ENCODE measurements around the gene ABCE1. TPM values are rescaled to one million over a fixed set of nuclear protein-coding genes. Genes with fewer than 3 reads are reported as not detected.

Gene ABCE1
- total RNA-seq, 1 donor from 2014 or later = 81.1 TPM

GRCh38 chr4:145056325-145057130 is 41.6 kb upstream of the ABCE1 start:
- H3K4me2 ChIP-seq (ENCODE audit: low read length) = no peak overlapping the region
- H3K9ac ChIP-seq (ENCODE audit: low read length) = no peak overlapping the region
- Mint-ChIP-seq H3K4me3 (ENCODE audit: unreplicated experiment) (no peak overlapping the region), H3K27me3 (ENCODE audit: low read depth, unreplicated experiment) (no peaks in the 10 kb centered on the region), H3K4me1 (ENCODE audit: low read depth, unreplicated experiment) (peaks cover 15% of the 10 kb centered on the region), H3K27ac (ENCODE audit: unreplicated experiment) (peak overlapping the region; percentile 62), H3K9me3 (ENCODE audit: unreplicated experiment) (no peaks in the 10 kb centered on the region), H3K36me3 (ENCODE audit: low read depth, unreplicated experiment) (peaks cover 4% of the 10 kb centered on the region)
- no peaks in the 10 kb centered on the region for H3K9me3 ChIP-seq (ENCODE audit: insufficient read depth, low read depth, low read length)
- DNase-seq (ENCODE audit: low read depth) (no peak), FAIRE-seq (no peak)
- H4K20me1 ChIP-seq (ENCODE audit: insufficient read depth, low read length) = no peaks in the 10 kb centered on the region
- no peak for TF ChIP-seq EZH2 (IDR thresholded peaks at IDR 0.05; ENCODE audit: insufficient read depth, low read length)
- no peaks in the 10 kb centered on the region for H3K4me1 ChIP-seq (ENCODE audit: insufficient read depth, low read length)
- no peaks in the 10 kb centered on the region for H3K36me3 ChIP-seq (ENCODE audit: insufficient read depth, low read length)
- no peak overlapping the region for H2AFZ ChIP-seq (ENCODE audit: low read depth, low read length)
- H3K4me3 ChIP-seq (ENCODE audit: insufficient read depth, low read depth, low read length) = no peak overlapping the region
- H3K79me2 ChIP-seq (ENCODE audit: insufficient read depth, low read length) = peaks cover 4% of the 10 kb centered on the region
- no peak overlapping the region for H3K27ac ChIP-seq (ENCODE audit: low read depth, low read length)
- no peaks in the 10 kb centered on the region for H3K27me3 ChIP-seq (ENCODE audit: insufficient read depth, low read length)

DNA sequence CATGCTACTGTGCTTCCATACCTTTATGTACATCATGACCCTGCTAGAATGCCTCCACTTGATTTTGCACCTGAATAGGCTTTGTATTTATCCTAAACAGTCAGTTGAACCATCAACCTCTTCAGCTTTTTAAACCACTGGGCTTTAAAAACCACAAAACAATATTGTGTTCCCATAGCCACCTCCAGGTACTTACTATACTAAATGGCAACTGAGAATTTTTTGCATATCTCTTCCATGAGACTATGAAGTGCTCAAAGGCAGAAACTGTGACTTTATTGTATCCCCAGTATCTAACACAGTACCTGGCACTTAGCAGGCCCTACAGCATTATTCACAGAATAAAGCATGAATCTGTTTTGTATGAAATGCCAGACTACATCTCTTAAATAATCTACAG is 39.9 kb upstream of the ABCE1 start:
- Histone ChIP-seq H3K4me2 (ENCODE audit: low read length) (no peak overlapping the region), H3K9me3 (ENCODE audit: insufficient read depth, low read depth, low read length) (no peaks in the 10 kb centered on the region), H3K79me2 (ENCODE audit: insufficient read depth, low read length) (peaks cover 4% of the 10 kb centered on the region), H4K20me1 (ENCODE audit: insufficient read depth, low read length) (no peaks in the 10 kb centered on the region), H3K36me3 (ENCODE audit: insufficient read depth, low read length) (no peaks in the 10 kb centered on the region), H2AFZ (ENCODE audit: low read depth, low read length) (no peak overlapping the region), H3K4me1 (ENCODE audit: insufficient read depth, low read length) (no peaks in the 10 kb centered on the region), H3K4me3 (ENCODE audit: insufficient read depth, low read depth, low read length) (no peak overlapping the region), H3K9ac (ENCODE audit: low read length) (no peak overlapping the region), H3K27ac (ENCODE audit: low read depth, low read length) (no peak overlapping the region), H3K27me3 (ENCODE audit: insufficient read depth, low read length) (no peaks in the 10 kb centered on the region)
- no peak for TF ChIP-seq CTCF (IDR thresholded peaks at IDR 0.05; ENCODE audit: insufficient read depth, low read depth, low read length)
- no peak for TF ChIP-seq EZH2 (IDR thresholded peaks at IDR 0.05; ENCODE audit: insufficient read depth, low read length)
- FAIRE-seq (no peak), DNase-seq (ENCODE audit: low read depth) (no peak)
- peak overlapping the region; percentile 11 for H3K27ac Mint-ChIP-seq (ENCODE audit: unreplicated experiment)
- H3K36me3 Mint-ChIP-seq (ENCODE audit: low read depth, unreplicated experiment) = peaks cover 4% of the 10 kb centered on the region
- no peaks in the 10 kb centered on the region for H3K9me3 Mint-ChIP-seq (ENCODE audit: unreplicated experiment)
- no peak overlapping the region for H3K4me3 Mint-ChIP-seq (ENCODE audit: unreplicated experiment)
- peaks cover 15% of the 10 kb centered on the region for H3K4me1 Mint-ChIP-seq (ENCODE audit: low read depth, unreplicated experiment)
- no peaks in the 10 kb centered on the region for H3K27me3 Mint-ChIP-seq (ENCODE audit: low read depth, unreplicated experiment)

DNA sequence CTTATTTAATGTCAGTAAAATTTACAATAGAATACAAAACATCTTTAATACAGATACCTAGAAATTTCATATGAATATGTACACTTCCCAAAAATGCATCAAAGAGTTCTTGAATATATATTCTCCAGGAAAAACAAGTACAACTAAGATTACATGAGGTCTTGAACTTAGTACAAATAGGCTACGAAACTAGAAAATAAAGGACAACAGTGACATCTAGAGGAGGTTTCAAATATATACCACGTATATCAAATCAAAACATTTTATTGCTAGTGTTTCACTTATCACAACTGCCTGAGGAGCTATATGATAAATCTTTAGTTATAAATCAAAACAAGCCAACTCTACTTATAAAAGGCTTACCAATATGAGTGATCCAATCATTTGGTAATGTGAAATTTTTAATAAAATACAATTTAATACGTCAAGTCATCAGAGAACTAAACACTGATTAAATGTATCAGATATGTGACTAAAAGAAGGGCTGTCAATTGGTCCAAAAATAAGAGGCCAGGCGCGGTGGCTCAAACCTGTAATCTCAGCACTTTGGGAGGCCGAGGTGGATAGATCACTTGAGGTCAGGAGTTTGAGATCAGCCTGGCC is 36.7 kb upstream of the ABCE1 start:
- Histone ChIP-seq H2AFZ (ENCODE audit: low read depth, low read length) (no peak overlapping the region), H3K27me3 (ENCODE audit: insufficient read depth, low read length) (no peaks in the 10 kb centered on the region), H3K27ac (ENCODE audit: low read depth, low read length) (no peak overlapping the region), H3K9me3 (ENCODE audit: insufficient read depth, low read depth, low read length) (no peaks in the 10 kb centered on the region), H4K20me1 (ENCODE audit: insufficient read depth, low read length) (no peaks in the 10 kb centered on the region), H3K4me3 (ENCODE audit: insufficient read depth, low read depth, low read length) (no peak overlapping the region), H3K4me1 (ENCODE audit: insufficient read depth, low read length) (no peaks in the 10 kb centered on the region), H3K79me2 (ENCODE audit: insufficient read depth, low read length) (peaks cover 4% of the 10 kb centered on the region), H3K9ac (ENCODE audit: low read length) (no peak overlapping the region), H3K4me2 (ENCODE audit: low read length) (no peak overlapping the region), H3K36me3 (ENCODE audit: insufficient read depth, low read length) (no peaks in the 10 kb centered on the region)
- Mint-ChIP-seq H3K27me3 (ENCODE audit: low read depth, unreplicated experiment) (no peaks in the 10 kb centered on the region), H3K4me3 (ENCODE audit: unreplicated experiment) (no peak overlapping the region), H3K9me3 (ENCODE audit: unreplicated experiment) (no peaks in the 10 kb centered on the region), H3K4me1 (ENCODE audit: low read depth, unreplicated experiment) (peaks cover 17% of the 10 kb centered on the region), H3K36me3 (ENCODE audit: low read depth, unreplicated experiment) (no peaks in the 10 kb centered on the region), H3K27ac (ENCODE audit: unreplicated experiment) (peak overlapping the region; percentile 69)
- FAIRE-seq (no peak), DNase-seq (ENCODE audit: low read depth) (peak; percentile 24)
- TF ChIP-seq CTCF (IDR thresholded peaks at IDR 0.05; ENCODE audit: insufficient read depth, low read depth, low read length) = peak; percentile 29
- TF ChIP-seq EZH2 (IDR thresholded peaks at IDR 0.05; ENCODE audit: insufficient read depth, low read length) = no peak
